ENCODE data around the gene MTFR1L.

- TF ChIP-seq, protein P1, sequence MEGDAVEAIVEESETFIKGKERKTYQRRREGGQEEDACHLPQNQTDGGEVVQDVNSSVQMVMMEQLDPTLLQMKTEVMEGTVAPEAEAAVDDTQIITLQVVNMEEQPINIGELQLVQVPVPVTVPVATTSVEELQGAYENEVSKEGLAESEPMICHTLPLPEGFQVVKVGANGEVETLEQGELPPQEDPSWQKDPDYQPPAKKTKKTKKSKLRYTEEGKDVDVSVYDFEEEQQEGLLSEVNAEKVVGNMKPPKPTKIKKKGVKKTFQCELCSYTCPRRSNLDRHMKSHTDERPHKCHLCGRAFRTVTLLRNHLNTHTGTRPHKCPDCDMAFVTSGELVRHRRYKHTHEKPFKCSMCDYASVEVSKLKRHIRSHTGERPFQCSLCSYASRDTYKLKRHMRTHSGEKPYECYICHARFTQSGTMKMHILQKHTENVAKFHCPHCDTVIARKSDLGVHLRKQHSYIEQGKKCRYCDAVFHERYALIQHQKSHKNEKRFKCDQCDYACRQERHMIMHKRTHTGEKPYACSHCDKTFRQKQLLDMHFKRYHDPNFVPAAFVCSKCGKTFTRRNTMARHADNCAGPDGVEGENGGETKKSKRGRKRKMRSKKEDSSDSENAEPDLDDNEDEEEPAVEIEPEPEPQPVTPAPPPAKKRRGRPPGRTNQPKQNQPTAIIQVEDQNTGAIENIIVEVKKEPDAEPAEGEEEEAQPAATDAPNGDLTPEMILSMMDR (optimal IDR thresholded peaks at IDR 0.05 in 1 of 3, IDR thresholded peaks at IDR 0.05 in 1 of 3, conservative IDR thresholded peaks at IDR 0.05 in 1 of 3; ENCODE audit: extremely low read depth in 1 of 3, insufficient read depth in 2 of 3, low read length in 3 of 3), result no peak
- TF ChIP-seq EZH2 (IDR thresholded peaks at IDR 0.05; ENCODE audit: low read length), result no peak
Measured at GRCh38 chr1:25772164-25772563, 47.6 kb upstream of the MTFR1L start.
